HG03108 (cell line): Measurements from ENCODE around the gene HLA-G.
"Not testable (repeated sequence)": the region's sequence is repeated elsewhere in the genome, so short reads cannot be mapped to it uniquely, and the experiment has no call there.

Source experiments
- ATAC-seq: cut with Tn5 transposase; IDR thresholded peaks from one replicate; pipeline ENCODE4 v1.9.1; 2021; ENCODE audit warnings: moderate library complexity; ENCODE audit not compliant: unreplicated experiment

Gene HLA-G

DNA sequence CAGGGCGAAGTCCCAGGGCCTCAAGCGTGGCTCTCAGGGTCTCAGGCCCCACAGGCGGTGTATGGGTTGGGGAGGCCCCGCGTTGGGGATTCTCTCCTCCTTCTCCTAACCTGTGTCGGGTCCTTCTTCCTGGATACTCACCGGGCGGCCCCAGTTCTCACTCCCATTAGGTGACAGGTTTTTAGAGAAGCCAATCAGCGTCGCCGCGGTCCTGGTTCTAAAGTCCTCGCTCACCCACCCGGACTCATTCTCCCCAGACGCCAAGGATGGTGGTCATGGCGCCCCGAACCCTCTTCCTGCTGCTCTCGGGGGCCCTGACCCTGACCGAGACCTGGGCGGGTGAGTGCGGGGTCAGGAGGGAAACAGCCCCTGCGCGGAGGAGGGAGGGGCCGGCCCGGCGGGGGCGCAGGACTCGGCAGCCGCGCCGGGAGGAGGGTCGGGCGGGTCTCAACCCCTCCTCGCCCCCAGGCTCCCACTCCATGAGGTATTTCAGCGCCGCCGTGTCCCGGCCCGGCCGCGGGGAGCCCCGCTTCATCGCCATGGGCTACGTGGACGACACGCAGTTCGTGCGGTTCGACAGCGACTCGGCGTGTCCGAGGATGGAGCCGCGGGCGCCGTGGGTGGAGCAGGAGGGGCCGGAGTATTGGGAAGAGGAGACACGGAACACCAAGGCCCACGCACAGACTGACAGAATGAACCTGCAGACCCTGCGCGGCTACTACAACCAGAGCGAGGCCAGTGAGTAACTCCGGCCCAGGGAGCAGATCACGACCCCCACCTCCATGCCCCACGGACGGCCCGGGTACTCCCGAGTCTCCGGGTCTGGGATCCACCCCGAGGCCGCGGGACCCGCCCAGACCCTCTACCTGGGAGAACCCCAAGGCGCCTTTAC is at the start of gene HLA-G:
Gene HLA-G (plus strand): TSS at position 247 of the 892 bp plus-strand sequence. CDS start 20 bp downstream, at position 267.
- no peak for ATAC-seq

DNA sequence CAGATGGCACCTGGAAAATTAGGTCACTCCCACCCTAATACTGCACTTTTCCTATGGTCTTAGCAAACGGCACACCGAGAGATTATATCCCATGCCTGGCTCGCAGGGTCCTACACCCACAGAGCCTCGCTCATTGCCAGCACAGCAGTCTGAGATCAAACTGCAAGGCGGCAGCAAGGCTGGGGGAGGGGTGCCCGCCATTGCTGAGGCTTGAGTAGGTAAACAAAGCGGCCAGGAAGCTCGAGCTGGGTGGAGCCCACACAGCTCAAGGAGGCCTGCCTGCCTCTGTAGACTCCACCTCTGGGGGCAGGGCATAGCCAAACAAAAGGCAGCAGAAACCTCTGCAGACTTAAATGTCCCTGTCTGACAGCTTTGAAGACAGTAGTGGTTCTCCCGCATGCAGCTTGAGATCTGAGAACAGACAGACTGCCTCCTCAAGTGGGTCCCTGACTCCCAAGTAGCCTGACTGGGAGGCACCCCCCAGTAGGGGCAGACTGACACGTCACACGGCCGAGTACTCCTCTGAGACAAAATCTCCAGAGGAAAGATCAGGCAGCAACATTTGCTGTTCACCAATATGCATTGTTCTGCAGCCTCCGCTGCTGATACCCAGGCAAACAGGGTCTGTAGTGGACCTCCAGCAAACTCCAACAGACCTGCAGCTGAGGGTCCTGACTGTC is 47.5 kb upstream of the HLA-G start:
- ATAC-seq, result not testable (repeated sequence)

DNA sequence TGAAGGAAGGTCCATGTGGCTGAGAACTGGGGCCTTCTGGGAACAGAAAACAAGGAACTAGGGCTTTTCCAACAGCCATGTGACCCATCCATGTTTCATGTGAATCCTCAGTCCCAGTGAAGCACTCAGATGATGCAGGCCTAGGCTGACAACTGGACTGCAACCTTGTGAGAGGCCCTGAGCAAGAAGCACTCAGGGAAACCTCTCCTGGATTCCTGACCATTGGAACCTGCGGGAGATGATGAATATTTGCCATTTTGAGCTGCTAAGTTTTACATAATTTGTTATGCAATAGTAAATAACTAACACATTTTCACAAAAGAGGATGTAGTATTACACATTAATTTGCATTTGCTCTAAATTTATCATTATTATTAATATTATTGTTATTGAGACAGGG is 38.4 kb upstream of the HLA-G start:
- ATAC-seq, result no peak

DNA sequence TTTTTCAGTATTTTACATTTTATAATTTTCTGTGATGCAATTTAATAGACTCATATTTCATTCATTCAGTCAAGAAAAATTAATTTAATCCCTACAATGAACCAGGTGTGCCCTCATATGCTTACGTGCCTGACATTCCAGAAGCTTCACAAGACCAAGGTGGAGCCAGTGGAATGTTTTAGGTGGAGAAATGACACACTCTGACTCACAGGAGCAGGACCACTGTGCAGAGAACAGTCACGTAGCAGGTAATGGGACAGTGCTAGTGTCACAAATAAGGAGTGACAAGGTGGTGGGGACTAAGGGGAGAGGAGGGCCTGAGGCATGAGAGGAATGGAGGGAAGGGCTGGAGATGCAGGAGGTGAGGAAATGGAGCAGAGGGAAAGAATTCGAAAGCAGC is 37.0 kb upstream of the HLA-G start:
- no peak for ATAC-seq

DNA sequence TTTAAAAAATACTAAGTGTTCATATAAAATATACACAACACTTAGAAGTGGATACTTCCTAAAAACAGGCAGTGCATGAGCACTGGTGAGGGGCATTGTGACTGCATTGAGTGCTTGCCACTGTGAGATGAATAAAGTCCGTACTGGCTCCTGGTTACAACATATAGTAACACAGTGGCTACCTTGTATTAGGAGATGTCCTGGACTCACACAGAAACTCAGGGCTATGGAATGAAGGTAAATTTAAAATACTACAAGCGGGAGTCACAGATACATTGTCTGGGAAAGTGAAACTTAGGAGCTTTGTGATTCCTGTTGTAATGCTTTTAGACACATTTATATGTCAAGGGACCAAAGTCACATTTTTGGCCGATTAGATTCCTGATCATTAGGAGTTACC is 36.5 kb upstream of the HLA-G start:
- ATAC-seq, result no peak

DNA sequence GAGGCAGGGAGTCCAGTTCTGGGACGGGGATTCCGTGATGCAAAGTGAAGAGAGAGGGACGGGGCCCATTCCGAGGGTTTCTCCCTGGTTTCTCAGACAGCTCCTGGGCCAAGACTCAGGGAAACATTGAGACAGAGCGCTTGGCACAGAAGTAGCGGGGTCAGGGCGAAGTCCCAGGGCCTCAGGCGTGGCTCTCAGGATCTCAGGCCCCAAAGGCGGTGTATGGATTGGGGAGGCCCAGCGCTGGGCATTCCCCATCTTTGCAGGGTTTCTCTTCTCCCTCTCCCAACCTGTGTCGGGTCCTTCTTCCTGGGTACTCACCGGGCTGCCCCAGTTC is 35.9 kb upstream of the HLA-G start:
- ATAC-seq, result no peak

DNA sequence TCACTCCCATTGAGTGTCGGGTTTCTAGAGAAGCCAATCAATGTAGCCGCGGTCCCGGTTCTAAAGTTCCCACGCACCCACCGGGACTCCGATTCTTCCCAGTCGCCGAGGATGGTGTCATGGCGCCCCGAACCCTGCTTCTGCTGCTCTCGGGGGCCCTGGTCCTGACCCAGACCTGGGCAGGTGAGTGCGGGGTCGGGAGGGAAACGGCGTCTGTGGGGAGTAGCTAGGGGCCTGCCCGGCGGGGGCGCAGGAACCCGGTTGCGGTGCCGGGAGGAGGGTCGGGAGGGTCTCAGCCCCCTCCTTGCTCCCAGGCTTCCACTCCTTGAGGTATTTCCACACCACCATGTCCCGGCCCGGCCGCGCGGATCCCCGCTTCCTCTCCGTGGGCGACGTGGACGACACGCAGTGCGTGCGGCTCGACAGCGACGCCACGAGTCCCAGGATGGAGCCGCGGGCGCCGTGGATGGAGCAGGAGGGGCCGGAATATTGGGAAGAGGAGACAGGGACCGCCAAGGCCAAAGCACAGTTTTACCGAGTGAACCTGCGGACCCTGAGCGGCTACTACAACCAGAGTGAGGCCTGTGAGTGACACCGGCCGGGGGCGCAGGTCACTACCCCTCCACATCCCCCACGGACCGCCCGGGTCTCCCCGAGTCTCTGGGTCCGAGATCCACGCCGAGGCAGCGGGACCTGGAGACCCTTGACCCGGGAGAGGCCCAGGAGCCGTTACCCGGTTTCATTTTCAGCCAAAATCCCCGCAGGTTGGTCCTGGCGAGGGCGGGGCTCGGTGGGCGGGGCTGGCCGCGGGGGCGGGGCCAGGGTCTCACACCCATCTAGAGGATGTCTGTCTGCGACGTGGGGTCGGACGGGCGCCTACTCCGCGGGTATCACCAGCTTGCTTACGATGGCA is 35.2 kb upstream of the HLA-G start:
- ATAC-seq, result no peak

DNA sequence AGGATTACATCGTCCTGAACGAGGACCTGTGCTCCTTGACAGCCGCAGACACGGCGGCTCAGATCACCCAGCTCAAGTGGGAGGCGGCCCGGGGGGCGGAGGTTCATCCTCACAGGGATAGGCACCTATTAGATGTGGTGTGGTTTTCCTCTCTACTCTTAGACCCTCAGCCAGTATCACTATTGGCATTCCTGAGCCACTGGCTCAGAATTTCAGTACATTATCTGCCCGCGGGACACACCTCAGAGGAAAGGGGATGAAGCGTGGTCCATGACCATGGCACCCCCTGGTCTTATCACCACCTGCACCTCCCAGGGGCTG is 34.6 kb upstream of the HLA-G start:
- ATAC-seq, result no peak

DNA sequence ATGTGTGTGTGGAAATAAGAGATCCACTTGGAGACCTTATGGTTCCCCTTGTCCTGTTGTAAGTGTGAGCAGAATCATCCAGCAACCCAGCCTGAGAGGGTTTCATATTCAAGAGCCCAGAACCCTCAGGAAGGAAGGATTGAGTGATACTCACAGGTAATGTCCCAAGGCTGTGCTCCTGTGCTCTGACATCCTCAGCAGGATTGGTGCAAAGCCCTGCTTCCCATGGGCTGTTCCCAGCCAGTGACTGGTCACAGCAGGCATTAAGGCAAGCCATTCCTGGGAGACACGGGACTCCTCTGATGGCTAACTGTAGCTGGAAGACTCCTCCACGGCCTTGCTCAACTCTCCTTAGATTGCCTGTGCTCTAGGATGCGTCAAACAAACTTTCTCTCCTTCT is 33.8 kb upstream of the HLA-G start:
- no peak for ATAC-seq

DNA sequence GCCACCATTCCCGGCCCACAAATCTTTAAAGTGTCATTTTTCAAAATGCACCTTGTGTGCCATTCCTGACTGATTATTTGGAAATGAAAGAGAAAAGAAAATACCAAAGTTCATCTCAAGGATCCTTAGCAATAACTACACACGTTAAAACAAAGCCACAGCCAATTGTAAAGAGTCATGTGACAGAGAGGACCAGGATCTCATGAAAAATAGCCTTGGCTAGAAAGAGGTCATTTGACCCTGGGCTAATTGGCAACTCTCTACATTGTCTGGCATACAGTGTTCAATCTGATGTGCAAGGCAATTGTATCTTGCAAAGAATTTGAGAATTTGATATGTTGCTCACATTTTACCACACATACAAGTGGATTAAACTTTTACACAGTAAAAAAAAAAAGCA is 31.6 kb upstream of the HLA-G start:
- ATAC-seq, result no peak

DNA sequence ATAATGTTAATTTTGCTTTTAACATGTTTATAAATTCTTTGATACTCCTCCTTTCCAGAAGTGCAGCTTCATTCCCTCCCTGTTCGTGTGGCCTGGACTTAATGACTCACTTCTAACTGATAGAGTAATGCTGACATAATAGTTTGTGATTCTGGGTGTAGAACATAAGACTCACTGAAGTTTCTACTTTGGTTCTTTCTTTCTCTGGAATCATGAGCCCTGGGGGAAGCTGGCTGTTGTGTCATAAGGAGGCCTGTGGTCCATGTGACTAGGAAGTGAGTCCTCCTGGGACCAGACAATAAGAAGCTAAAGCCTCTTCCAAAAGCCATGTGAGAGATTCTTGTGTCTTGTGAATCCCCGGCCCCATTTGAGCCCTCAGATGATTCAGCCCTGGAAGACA is 30.5 kb upstream of the HLA-G start:
- no peak for ATAC-seq

DNA sequence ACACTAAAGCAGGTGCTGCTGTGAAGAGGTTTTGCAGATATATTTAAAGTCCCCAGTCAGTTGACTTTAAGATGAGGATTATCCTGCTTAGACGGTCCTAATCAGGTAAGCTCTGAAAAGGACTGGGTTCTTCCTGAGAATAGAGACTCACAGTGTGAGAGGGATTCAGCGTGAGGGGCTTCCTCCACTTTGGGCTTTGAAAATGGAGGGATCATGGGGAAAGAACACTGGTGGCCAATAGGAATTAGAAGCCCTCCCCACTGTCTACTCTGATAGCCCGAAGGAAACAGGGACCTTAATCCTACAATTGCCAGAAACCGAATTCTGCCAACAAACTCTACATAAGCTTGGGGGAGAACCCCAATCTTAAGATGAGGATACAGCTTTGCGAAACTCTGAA is 29.7 kb upstream of the HLA-G start:
- no peak for ATAC-seq

DNA sequence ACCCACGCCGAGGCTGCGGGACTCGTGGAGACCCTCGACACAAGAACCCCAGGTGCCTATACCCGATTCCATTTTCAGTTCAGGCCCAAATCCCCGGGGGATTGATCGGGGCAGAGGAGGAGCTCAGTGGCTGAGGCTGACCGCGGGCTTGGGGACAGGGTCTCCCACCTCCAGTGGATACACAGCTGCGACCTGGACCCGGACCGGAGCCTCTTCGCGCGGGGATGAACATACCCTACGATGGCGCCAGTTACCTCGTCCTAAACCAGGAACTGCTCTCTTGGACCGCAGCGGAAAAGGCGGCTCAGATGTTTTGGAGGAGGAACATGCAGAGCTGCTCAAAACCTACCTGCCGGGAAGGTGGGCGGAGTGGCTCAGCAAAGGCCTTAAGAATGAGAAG is 27.4 kb upstream of the HLA-G start:
- ATAC-seq, result no peak

DNA sequence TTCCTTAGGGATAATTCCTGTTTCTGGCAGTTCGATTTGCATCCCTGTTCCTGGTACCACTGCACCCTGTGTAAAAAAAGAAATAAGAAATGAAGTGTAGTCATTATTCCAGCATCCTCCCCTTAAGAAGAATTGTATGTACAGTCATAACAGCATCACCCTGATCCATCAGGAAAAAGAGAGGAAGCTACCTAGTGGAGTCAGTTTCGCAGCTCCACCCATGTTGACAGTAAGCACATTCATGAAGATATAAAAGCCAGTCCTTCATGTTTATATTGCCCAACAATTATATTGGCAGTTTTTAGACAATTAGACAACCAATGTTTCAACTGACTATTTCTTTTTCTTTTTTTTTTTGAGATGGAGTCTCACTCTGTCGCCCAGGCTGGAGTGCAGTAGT is 21.2 kb upstream of the HLA-G start:
- no peak for ATAC-seq

DNA sequence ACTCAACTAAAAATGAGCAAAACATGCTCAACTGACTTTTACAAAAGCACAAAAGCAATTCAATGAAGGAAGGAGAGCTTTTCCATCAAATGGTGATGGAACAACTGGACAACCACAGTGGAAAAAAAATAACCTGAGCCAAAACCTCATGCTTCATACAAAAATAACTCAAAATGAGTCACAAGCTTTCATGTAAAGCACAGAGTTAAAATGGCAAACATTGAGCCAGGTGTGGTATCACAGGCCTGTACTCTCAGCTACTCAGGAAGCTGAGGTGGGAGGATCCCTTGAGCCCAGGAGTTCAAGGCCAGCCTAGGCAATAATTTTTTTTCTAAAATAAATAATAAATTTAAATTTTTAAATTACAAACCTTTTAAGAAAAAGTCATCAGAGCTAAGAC is 18.4 kb upstream of the HLA-G start:
- no peak for ATAC-seq

DNA sequence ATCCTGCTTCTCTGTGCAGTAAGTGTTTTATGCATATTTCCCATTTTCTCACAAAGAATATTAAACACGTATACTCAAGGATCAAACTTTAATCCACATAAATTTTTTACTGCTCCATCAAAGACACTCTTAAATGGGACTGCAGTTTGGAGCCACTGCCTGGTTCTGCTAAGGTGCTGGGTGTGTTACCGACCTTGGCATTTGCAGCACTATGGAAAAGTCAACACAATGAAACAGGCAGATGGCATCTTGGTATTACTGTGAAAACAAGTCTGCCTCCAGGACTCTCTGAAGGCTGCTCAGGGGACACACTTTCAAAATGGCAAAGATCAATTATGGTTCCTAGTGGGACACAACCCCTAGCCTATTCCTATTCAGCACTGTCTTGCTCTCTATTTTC is 17.3 kb upstream of the HLA-G start:
- ATAC-seq, result no peak

DNA sequence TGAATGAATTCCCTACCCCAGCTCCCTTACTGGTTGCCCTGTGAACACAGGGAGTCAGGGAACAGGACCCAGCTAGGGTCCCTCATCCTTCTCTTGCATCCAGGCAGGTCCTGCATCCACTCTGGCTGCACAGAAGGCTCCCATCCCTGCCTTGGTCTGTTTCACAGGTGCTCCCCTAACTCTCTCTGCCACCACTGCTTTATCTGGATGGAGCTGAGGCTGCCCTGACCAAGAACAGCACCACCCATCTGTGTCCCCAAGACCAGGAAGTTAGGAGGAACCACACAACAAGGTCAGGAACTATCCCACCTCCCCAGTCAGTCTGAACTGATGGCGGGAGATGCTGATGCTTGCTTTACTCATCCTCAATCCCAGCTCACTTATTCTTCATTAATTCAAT is 16.2 kb upstream of the HLA-G start:
- no peak for ATAC-seq

DNA sequence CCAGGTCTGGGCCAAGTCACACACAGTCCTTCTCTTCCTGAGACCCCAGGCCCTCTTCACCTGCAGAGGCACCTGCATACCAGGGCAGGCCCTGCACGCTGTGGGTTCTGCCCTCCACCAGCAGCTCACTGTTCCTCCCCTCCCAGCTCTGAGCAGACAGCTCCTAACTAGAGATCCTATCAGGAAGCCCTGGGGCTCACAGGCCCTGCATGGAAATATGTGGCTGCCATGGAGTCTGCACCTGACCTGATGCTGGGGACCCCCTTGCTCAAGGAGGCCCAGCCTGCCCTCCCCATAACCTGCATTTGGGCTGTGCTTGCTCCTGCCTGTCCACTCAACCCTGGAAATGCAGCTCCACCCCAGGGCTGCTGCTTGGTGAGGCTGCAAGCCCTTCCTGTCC is 14.6 kb upstream of the HLA-G start:
- no peak for ATAC-seq

DNA sequence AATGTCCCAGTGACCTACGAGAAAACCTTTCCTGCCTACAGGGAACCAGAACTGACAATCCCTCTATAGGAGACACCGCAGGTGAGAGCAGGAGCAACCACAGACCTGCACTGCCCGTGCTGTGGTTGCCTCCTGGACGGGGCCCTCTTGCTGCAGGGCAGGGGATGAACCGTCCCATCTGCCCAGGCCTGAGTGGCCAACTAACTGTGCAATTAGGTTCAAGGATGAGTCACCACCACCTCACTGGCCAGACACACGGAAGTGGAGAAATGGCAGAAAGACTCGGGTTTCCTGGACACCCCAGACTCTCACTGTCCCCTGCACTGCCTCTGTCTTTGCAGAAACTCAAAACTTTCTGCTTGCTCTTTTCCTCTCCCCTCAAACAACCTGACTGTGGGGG is 13.8 kb upstream of the HLA-G start:
- ATAC-seq, result no peak

DNA sequence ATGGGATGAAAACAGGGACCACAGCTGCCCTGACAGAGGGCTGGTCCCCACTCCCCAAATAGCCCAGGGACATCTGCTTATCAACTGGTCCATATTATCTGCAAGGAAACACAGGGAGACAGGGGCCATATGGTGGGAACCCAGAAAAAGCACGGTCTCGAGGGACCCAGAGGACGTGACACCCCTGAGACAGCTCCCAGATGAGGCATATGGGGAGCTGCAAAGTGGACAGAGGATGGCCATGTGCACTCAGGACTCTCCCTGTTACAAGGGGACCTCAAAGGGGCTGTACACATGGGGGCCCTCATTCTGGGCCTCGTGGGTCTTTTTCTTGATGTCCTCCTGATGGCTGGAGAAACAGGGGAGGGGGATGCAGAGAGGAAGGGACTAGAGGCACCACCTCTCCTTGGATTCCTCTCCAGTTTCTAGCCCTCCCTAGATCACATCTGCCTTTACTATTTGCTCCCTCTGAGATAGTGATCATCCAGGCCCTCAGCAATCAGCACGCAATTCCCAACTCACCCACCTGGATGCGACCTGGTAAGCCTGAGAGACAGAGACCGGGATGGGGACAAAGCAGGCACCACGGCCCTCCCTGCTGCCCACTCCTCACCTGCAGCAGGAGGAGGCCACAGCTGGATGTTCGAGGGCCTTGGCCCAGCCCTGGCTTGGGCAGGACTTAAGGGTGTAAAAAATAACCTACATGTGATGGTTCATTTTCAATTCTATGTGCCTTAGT is 13.1 kb upstream of the HLA-G start:
- no peak for ATAC-seq

DNA sequence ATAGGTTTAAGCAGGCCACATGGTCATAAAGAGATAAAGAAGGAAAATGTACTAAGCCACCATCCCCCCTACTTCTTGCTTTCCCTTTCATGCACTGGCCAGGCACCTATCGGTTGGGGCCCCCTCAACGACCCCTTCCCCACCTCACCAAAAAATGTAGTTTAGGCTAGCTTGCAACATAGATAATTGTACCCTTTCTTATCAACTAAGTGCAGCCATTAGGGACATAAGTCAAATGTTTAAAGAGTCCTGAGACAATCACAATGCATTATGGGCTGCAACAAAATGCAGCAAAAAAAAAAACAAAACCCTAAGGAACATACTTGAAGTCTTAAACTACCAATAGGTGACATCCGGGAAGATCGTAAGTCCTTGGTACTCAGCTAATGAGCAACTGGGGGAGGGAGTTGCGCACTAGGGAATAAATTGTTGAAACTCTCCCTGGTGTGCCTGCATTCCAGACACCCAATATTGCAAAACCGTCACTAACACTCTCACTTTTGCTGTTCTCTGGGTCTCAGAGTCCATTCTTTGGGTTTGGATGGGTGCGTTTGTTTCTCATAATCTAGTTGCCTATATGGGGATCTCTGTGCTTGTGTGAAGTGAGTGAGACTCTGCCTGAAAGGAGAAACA is 12.4 kb upstream of the HLA-G start:
- no peak for ATAC-seq
